Measurements from ENCODE around the gene RPS2. TPM values are rescaled to one million over a fixed set of nuclear protein-coding genes. Genes with fewer than 3 reads are reported as not detected.
A peak's percentile ranks its signal among the peaks of the same experiment; 100 is the strongest.
"Not testable (repeated sequence)": the region's sequence is repeated elsewhere in the genome, so short reads cannot be mapped to it uniquely, and the experiment has no call there.

Gene RPS2
- total RNA-seq, 1 experiment from 2014 or later = 4,836 TPM

GRCh38 chr16:1960665-1961630 lies 3.7 kb downstream of the RPS2 start:
- POLR2A ChIA-PET = interaction anchor here (1.4 to 8.9 kb wide), 11 partner anchors 8 to 194 kb away, joined by 4 to 72 read pairs (median 8); partner anchors contain the start of genes EME2, GFER, MRPS34 and MSRB1
- intact Hi-C loops (cut with micrococcal nuclease) = no loop called here
- DNase-seq (ENCODE audit: unreplicated experiment) = peak; percentile 68
- no TSS peak for BruUV-seq (replicated peaks)
- H3K36me3 Mint-ChIP-seq (ENCODE audit: insufficient read depth, unreplicated experiment) = peaks cover 59% of the 10 kb centered on the region
- no peak for TF ChIP-seq CTCF (IDR thresholded peaks at IDR 0.05; ENCODE audit: unreplicated experiment)
- peaks cover 23% of the 10 kb centered on the region for H3K4me1 Mint-ChIP-seq (ENCODE audit: insufficient read depth, unreplicated experiment)
- no peaks in the 10 kb centered on the region for H3K27me3 Mint-ChIP-seq (ENCODE audit: insufficient read depth, unreplicated experiment)
- H3K9me3 Mint-ChIP-seq (ENCODE audit: unreplicated experiment) = no peaks in the 10 kb centered on the region
- H3K4me3 Mint-ChIP-seq (ENCODE audit: unreplicated experiment) = peak overlapping the region; percentile 78
- peak overlapping the region; percentile 91 for H3K27ac Mint-ChIP-seq (ENCODE audit: low read depth, unreplicated experiment)
- CTCF ChIA-PET = interaction anchor here (1.3 kb wide), 1 partner anchor 97 kb away, joined by 3 read pairs; no protein-coding TSS in a partner anchor

GRCh38 chr16:1959269-1960039 lies 5.2 kb downstream of the RPS2 start, which contains the start of gene NDUFB10:
TSS of gene NDUFB10 (plus strand) at chr16:1959538. CDS start at chr16:1959625, 87 bp downstream.
- no peaks in the 10 kb centered on the region for H3K9me3 Mint-ChIP-seq (ENCODE audit: unreplicated experiment)
- H3K27me3 Mint-ChIP-seq (ENCODE audit: insufficient read depth, unreplicated experiment) = no peaks in the 10 kb centered on the region
- peaks cover 23% of the 10 kb centered on the region for H3K4me1 Mint-ChIP-seq (ENCODE audit: insufficient read depth, unreplicated experiment)
- intact Hi-C loops (cut with micrococcal nuclease) = no loop called here
- no TSS peak for BruUV-seq (replicated peaks)
- ChIA-PET POLR2A (interaction anchor here (0.6 to 8.9 kb wide), 14 partner anchors 10 to 770 kb away, joined by 3 to 72 read pairs (median 4); partner anchors contain the start of genes EME2, MRPS34, MSRB1 and NUBP2), CTCF (interaction anchor here (0.6 to 1.4 kb wide), 4 partner anchors 44 to 280 kb away, joined by 3 to 4 read pairs (median 3); no protein-coding TSS in a partner anchor)
- peak; percentile 89 for DNase-seq (ENCODE audit: unreplicated experiment)
- H3K27ac Mint-ChIP-seq (ENCODE audit: low read depth, unreplicated experiment) = peak within 1 kb of the TSS; percentile 91
- peak; percentile 48 for TF ChIP-seq CTCF (IDR thresholded peaks at IDR 0.05; ENCODE audit: unreplicated experiment)
- peak within 1 kb of the TSS; percentile 78 for H3K4me3 Mint-ChIP-seq (ENCODE audit: unreplicated experiment)
- H3K36me3 Mint-ChIP-seq (ENCODE audit: insufficient read depth, unreplicated experiment) = peaks cover 44% of the 10 kb centered on the region

- H3K36me3 Mint-ChIP-seq (ENCODE audit: insufficient read depth, unreplicated experiment) = peaks cover 37% of the 10 kb centered on the region
- H3K27ac Mint-ChIP-seq (ENCODE audit: low read depth, unreplicated experiment) = peak overlapping the region; percentile 91
- TF ChIP-seq CTCF (IDR thresholded peaks at IDR 0.05; ENCODE audit: unreplicated experiment) = no peak
- BruUV-seq (replicated peaks) = no TSS peak
- intact Hi-C loops (cut with micrococcal nuclease) = no loop called here
- POLR2A ChIA-PET = interaction anchor here (0.8 to 8.9 kb wide), 7 partner anchors 10 to 176 kb away, joined by 3 to 72 read pairs (median 4); partner anchors contain the start of genes MSRB1, NUBP2, SPSB3 and TBL3
- CTCF ChIA-PET = interaction anchor here (0.7 to 1.4 kb wide), 2 partner anchors 44 to 58 kb away, joined by 3 to 4 read pairs; no protein-coding TSS in a partner anchor
- peaks cover 23% of the 10 kb centered on the region for H3K4me1 Mint-ChIP-seq (ENCODE audit: insufficient read depth, unreplicated experiment)
- DNase-seq (ENCODE audit: unreplicated experiment) = no peak
- H3K27me3 Mint-ChIP-seq (ENCODE audit: insufficient read depth, unreplicated experiment) = no peaks in the 10 kb centered on the region
- peak overlapping the region; percentile 78 for H3K4me3 Mint-ChIP-seq (ENCODE audit: unreplicated experiment)
- no peaks in the 10 kb centered on the region for H3K9me3 Mint-ChIP-seq (ENCODE audit: unreplicated experiment)
Measured at GRCh38 chr16:1958715-1959268, 5.8 kb downstream of the RPS2 start.

- POLR2A ChIA-PET = interaction anchor here (0.8 to 1.5 kb wide), 4 partner anchors 14 to 176 kb away, joined by 3 to 4 read pairs (median 4); partner anchors contain the start of genes MSRB1, NUBP2, SPSB3 and TBL3
- intact Hi-C loops (cut with micrococcal nuclease); H3K27me3 Mint-ChIP-seq (ENCODE audit: insufficient read depth, unreplicated experiment); H3K27ac Mint-ChIP-seq (ENCODE audit: low read depth, unreplicated experiment); H3K4me3 Mint-ChIP-seq (ENCODE audit: unreplicated experiment); BruUV-seq (replicated peaks); DNase-seq (ENCODE audit: unreplicated experiment); H3K9me3 Mint-ChIP-seq (ENCODE audit: unreplicated experiment): not testable (repeated sequence)
- CTCF ChIA-PET = interaction anchor here (1.2 to 1.4 kb wide), 3 partner anchors 29 to 45 kb away, joined by 3 read pairs; no protein-coding TSS in a partner anchor
- peaks cover 16% of the 10 kb centered on the region for H3K4me1 Mint-ChIP-seq (ENCODE audit: insufficient read depth, unreplicated experiment)
- H3K36me3 Mint-ChIP-seq (ENCODE audit: insufficient read depth, unreplicated experiment) = peaks cover 31% of the 10 kb centered on the region
Measured at GRCh38 chr16:1958143-1958491, 6.5 kb downstream of the RPS2 start.

GRCh38 chr16:1957434-1958142 lies 7.0 kb downstream of the RPS2 start:
- H3K4me3 Mint-ChIP-seq (ENCODE audit: unreplicated experiment); H3K9me3 Mint-ChIP-seq (ENCODE audit: unreplicated experiment); intact Hi-C loops (cut with micrococcal nuclease); H3K27me3 Mint-ChIP-seq (ENCODE audit: insufficient read depth, unreplicated experiment); H3K27ac Mint-ChIP-seq (ENCODE audit: low read depth, unreplicated experiment); DNase-seq (ENCODE audit: unreplicated experiment); BruUV-seq (replicated peaks): not testable (repeated sequence)
- Mint-ChIP-seq H3K4me1 (ENCODE audit: insufficient read depth, unreplicated experiment) (peaks cover 15% of the 10 kb centered on the region), H3K36me3 (ENCODE audit: insufficient read depth, unreplicated experiment) (peaks cover 25% of the 10 kb centered on the region)
- ChIA-PET POLR2A (interaction anchor here (1.5 kb wide), 1 partner anchor 14 kb away, joined by 4 read pairs; the partner anchor contains the start of gene TBL3), CTCF (interaction anchor here (1.2 to 1.4 kb wide), 3 partner anchors 29 to 45 kb away, joined by 3 read pairs; no protein-coding TSS in a partner anchor)

Data from MCF 10A (cell line).